AML-193 (cell line): ENCODE data around the gene SELENOF.
A peak's percentile ranks its signal among the peaks of the same experiment; 100 is the strongest.
"Not testable (repeated sequence)": the region's sequence is repeated elsewhere in the genome, so short reads cannot be mapped to it uniquely, and the experiment has no call there.

Source experiments
- DNase-seq, 2 experiments: peaks; one replicate each; lab custom pipeline; 2025; lab: John Stamatoyannopoulos, UW

SELENOF gene

DNA sequence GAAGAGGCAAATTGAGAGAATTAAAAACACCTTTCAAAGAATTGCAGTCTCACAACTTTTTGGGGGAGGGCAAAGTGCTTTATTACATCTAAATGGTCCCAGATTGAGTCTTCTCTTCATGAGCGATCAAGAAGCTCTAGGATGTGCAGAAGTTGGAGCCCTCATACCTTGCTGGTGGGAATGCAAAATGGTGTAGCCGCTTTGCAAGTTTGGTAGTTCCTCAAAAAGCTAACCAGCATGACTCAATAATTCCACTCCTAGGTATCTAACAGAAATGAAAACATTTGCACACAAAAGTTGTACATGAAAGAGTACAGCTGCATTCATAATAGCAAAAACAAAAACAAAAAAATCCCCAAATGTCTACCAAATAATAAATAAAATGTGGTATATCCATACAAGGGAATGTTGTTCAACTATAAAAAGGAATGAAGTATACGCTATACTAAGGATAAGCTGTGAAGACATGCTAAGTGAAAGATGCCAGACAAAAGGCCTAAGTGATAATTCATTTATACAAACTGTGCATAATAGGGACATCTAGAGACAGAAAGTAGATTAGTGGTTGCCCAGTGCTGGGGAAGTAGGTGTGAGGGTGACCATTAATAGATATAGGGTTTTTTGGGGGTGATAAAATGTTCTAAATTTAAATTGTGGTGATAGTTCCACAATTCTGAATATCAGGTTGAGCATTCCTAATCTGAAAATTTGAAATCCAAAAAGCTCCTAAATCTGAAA, 55.2 kb downstream of the SELENOF start:
- DNase-seq = peak; percentile 13 to 30

DNA sequence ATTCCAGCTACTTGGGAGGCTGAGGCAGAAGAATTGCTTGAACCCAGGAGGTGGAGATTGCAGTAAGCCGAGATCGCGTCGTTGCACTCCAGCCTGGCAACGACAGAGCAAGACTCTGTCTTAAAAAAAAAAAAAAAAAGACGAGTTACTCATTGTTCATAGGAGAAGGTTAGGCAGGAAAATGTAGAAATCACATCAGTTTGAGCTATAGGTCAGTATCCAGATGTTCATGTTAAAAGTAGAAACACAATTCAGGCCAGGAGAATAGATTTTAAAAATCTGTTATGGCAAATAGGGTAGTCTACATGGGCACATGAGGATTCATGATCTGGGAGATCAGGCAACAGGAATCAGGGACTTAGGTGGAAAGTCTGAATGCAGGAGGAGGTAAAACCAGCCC, 57.7 kb downstream of the SELENOF start:
- no peak for DNase-seq

DNA sequence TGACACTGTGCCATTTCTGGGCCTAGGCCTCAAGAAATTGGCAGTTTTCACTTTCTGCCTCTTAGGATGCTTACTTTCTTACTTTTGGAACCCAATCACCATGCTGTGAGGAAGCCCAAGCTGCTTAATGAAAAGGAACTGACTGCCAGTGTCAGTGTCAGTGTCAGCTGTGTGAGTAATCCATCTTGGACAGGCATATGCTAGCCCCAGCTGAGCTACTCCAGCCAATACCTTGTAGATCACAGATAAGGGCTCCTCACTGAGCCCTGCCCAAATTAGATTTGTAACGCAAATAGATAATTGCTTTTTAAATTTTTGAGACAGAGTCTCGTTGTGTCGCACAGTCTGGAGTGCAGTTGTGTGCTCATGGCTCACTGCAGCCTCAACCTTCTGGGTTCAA, 59.6 kb downstream of the SELENOF start:
- no peak for DNase-seq

DNA sequence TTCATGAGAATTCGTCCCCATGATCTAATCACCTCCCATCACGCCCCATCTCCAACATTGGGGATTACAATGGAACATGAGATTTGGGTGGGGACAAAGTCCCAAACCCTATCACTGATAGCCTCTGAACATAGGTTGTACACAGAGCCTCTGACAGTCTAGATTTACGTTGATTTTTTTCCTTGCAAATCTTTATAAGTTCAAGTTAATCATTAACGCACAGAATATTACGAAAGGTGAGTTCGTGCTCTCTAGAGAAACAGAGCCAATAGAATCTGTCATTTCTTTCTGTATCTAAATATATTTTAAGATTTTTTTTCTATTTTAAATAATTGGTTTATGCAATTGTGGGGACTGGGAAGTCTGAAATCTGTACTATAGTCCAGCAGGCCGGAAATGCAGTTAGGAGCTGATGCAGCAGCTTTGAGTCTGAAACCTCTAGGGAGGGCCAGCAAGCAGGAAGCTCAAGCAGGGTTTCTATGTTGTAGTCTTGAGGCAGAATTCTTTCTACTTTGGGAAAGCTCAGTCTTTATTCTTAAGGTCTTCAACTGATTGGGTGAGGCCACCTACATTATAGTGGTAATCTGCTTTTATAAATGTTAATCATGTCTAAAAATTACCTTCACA, 61.0 kb downstream of the SELENOF start:
- no peak for DNase-seq

DNA sequence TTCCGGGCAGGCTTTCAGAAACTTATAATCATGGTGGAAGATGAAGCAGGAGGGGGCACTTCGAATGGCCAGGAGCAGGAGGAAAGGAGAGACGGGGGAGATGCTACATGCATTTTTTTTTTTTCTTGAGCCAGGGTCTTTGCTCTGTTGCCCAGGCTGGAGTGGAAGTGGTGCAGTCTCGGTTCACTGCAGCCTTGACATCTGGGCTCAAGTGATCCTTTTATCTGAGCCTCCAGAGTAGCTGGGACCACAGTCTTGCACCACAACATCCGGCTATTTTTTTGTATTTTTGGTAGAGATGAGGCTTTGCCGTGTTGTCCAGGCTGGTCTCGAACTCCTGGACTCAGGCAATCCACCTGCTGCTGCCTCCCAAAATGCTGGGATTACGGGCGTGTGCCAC, 61.6 kb downstream of the SELENOF start:
- no peak for DNase-seq

DNA sequence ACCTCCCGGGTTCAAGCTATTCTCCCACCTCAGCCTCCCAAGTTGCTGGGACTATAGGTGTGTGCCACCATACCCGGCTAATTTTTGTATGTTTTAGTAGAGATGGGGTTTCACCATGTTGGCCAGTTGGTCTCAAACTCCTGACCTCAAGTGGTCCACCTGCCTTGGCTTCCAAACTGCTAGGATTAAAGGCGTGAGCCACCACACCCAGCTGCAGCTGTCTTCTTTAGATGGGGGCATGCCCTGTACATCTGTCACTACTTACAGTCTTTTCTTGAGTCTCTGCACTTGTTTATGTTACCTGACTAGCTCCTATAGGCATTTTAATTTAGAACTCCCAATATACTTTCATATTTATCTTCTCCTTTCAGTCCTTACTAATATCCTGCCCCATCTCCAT, 64.2 kb downstream of the SELENOF start:
- no peak for DNase-seq

DNA sequence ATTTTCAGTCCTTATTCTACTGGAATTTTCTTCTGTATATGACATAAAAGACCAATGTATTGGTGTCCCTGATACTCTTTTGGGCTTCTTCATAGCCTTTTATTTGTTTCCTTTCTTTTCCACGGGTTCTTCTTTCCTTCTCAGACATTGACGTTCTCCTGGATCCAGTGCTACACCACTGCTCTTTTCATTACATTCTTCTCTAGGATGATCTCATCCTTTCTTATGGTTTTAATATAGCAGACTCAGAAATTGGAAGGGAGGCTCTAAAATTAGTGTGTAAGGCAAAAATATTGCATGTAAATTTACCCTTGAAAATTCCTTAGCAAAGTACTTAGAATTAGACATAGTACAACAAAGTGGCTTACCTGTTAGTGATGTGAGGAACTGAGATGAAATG, 65.3 kb downstream of the SELENOF start:
- no peak for DNase-seq

DNA sequence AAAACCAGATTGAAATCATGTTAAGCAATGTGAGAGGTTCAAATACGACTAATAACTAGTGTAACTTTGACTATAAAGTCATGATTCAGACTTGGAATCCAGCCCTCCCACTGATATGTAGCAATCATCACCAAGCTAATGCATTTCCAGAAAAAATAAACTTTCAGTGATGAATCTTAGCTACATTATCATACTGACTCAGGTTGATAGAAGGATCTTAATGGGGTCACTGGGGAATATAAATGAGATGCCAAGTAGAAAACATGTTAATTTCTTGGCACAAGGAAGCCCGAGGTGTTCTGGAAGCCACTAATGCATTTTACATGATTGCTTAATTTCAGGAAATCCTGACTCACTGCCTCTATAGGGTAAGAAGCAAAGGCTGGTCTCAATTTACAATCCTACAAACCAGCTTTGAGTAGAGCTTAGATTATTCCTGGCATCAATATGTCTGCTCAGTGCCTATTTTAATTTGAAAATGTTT, 67.7 kb downstream of the SELENOF start:
- DNase-seq = peak; percentile 64 to 70

DNA sequence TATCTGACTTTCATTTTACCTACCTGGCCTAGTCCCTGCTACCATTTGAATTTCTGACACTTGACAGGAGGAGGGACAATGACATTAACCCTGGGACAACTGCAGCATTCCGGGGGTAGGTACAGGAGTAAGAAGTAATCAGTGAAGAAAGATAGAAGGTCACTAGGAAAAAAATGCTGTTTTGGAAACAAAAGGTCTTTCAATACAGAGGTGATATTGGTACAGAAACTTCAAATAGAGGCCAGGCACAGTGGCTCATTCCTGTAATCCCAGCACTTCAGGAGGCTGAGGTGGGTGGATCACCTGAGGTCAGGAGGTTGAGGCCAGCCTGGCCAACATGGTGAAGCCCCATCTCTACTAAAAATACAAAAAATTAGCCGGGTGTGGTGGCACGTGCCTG, 68.4 kb downstream of the SELENOF start:
- DNase-seq = no peak

DNA sequence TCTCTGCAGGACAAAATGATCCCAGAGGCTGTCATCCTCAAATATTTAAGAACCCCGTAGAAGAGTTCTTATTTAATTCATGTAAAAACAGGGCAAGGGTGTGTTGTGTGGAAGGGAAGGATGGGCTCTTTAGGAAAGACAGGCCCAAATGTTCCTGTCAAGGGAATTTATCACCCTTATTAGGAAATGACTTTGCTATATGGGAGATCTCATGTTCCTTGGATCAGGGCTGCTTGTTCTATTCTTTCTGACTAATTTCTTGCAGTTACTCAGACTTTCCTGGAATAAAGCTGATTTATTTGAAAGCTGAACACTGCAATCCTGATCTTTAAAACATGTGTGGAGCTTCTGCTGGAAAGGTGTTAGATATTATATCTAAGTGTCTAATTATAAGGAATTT, 72.8 kb downstream of the SELENOF start:
- no peak for DNase-seq

DNA sequence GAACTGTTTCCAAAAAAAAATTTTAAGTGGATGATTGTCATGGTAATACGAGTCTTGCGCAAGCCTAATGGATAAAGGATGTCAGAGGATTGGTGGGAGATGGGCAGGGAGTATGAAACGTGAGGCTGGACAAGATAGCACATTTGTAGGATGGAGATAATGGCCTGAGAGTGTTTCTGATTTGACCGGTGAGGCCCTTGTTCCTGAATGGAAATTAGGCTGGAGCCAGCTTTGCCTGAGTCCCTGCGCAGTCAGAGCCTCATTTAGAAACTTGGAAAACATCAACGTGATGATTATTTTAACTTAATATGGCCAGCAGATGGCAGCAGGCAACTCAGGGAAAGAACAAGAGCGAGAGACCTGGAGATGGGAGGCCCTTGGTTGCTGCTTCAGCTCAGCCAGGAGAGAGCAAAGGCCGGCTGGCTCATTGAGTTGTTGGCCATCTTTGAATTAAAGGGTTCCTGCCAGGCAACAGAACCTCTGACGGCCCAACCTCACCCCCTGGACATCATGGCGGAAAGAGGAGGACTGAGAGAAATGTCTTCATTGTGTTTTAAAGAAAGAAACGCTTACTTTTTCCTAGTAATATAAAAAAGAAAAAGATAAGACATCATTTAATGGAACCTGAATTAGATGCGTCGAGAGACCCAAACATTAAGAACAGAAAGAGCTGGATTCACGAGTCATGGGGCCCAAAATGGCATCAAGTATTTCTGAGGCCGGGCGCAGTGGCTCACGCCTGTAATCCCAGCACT, 80.3 kb downstream of the SELENOF start:
- peak; percentile 73 to 82 for DNase-seq

DNA sequence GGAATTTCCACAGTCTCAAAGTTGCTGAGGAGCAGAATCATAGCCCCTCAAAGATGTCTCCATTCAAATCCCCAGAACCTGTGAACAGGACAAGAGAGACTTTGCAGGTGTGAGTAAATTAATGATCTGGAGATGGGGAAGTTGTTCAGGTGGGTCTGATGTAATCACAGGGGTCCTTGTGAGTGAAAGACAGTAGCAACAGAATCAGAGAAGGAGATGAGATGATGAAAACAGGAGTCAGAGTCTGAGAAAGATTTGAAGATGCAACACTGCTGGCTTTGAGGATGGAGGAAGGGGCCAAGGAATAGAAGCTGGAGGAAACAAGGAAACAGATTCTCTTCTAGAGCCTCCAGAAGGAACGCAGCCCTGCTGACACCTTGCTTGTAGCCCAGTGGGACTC, 81.5 kb downstream of the SELENOF start:
- no peak for DNase-seq

DNA sequence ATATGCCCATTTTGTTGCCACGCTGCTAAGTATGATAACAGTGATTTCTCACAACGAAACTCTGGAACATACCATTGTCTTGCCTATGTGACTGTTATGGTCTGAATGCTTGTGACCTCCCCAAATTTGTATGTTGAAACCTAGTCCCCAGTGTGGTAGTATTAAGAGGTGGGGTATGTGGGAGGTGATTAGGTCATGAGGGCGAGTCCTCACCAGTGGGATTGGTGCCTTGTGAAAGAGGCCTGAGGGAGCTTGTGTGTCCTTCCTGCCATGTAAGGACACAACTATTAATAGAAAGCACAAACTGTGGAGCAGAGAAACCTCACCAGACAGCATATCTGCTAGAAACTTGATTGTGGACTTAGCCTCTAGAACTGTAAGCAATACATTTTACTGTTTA, 84.6 kb downstream of the SELENOF start:
- no peak for DNase-seq

DNA sequence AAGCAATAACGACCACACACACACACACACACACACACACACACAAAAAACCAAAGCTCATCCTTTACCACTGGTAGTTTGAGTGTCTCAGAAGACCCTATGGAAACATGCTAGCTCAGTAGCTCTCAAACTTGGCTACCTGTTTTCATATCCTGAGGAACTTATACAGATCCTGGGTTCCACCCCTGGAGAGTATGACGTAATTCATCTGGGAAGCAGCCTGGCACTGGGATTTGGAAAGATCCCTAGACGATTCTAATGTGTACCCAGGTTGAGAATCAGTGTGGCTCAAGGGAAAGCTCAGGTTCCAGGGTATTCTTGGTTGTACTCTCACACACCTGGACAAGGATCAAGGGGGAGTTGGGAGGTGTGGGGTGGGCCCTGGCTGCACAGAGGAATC, 85.9 kb downstream of the SELENOF start:
- no peak for DNase-seq

DNA sequence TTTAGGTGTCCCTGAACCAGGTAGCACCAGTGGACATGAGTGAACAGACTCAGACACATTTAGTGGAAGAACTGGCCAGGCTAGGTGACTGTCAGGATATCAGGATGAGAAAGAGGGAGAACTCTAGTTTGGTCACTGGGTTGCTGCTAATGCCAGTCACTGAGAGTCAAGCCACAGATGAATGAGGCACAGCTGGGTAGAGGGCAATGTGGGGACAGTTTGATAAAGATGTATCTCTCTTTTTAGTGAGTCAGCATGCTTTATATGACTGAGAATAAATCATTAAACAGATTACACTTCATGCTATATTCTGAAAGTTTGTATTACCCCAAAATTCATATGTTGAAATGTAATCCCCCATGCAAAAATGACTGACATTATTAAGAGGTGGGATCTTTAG, 87.1 kb downstream of the SELENOF start:
- DNase-seq = no peak

DNA sequence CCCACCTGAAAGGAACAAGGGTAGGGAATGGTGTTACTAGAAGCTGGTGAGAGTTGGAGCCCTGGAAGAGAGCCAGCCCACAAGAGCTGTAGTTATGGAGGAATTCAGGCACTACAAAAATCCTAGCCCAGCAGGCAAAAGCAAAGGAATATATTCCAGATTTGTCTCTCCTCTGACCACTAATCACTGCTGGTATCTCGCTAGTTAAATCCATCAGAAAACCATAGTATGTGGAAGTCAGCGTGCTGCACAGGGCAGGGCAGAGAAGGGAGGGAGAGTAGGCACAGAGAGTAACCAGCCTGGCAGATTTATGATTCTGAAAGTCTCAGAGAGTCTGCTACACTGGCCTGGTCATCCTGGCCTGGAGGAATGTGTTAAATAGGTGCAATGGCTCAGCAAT, 88.6 kb downstream of the SELENOF start:
- DNase-seq = no peak

DNA sequence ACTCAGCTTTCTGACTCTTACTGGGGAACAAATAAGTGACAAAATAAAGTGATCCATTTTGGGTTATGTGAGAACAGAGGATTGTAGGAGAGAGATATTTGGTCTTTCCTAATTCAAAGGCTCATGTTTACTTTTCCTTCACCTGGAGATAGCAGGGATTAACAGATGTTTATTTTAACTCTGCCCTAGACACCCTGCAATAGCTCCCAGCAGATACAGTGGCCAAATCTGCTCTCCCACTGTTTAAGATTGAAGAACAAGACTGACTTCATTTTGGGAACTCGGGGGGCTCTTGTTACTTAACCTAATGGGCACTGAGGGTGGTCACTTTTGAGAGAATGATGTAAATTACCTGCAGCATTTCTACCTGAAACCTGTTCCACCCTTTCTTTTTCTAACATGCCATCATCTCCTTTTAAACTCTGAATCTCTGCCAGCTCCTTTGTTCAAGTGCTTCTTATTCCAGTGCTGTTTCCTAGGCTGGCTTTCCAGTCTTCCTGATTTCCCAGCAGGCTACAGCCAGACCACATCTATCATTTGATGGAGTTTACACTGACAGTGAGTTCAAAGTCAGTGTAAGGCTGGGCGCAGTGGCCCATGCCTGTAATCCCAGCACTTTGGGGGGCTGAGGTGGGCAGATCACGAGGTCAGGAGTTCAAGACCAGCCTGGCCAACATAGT, 90.0 kb downstream of the SELENOF start:
- DNase-seq = no peak

DNA sequence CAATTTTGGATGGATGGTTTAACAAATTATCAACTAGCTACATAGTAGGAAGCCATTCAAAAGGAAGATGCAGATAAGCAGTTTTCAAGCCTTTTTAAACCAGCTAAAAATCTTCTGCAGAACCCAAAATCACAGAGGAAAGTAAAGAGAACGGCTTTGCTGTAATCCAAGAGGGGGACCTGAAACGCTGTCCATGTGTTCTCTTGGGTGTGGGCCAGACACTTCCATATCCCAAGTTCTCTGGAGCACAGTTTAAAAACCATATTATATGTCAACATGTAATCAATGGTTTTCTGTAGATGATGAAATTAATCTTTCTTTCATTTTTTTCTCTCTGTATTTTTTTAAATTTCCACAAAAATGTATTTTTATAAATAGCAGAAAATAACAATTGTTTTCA, 90.5 kb downstream of the SELENOF start:
- no peak for DNase-seq

DNA sequence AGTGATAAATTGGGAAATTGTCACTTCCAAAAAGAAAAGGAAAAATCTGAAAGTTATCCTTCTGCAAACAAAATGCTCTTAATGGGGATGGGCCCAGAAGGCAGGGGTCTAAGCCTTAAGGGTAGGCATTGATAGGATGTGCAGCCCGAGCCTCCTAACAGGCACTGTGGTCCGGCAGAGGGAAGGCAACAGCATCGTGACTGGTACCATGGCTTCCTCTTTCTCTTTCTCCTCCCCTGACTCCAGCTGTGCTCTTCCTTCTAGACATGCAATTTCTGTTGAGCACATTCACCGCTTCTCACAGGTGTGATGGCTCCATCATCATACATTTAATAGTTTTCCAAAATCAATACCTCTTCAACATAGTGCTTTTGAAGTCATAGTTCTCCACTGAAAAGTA, 91.5 kb downstream of the SELENOF start:
- DNase-seq = peak; percentile 17 to 34

DNA sequence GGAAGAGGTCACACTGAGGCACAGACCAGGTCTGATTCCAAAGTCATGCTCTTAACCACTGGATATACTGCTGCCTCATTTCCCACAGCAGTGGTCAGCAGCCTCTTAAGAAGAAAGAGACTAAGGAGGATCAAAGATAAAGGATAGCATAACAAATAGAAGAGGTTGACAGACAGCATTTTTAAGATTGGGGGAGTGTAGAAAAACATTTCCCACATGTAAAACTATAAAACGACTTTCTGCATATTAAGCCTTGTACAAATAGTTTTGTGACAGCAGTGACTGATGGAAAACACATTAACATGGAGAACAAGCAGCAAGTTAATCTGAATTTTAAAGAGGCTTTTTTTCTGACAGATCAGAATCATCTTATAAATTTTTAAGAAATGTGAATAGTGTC, 92.0 kb downstream of the SELENOF start:
- DNase-seq = no peak

DNA sequence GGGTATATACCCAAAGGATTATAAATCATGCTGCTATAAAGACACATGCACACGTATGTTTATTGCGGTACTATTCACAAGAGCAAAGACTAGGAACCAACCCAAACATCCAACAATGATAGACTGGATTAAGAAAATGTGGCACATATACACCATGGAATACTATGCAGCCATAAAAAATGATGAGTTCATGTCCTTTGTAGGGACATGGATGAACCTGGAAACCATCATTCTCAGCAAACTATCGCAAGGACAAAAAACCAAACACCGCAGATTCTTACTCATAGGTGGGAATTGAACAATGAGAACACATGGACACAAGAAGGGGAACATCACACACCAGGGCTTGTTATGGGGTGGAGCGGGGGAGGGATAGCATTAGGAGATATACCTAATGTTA, 94.0 kb downstream of the SELENOF start:
- DNase-seq = not testable (repeated sequence)

DNA sequence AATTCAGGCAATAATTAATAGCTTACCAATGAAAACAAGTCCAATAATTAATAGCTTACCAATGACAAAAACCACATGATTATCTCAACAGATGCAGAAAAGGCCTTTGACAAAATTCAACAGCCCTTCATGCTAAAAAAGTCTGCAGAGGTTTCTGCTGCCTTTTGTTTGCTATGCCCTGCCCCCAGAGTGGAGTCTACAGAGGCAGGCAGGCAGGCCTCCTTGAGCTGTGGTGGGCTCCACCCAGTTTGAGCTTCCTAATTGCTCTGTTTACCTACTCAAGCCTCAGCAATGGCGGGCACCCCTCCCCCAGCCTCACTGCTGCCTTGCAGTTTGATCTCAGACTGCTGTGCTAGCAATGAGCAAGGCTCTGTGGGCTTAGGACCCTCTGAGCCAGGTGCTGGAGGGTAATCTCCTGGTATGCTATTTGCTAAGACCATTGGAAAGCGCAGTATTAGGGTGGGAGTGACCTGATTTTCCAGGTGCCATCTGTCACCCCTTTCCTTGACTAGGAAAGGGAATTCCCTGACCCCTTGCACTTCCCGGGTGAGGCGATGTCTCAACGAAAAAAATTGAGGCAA, 96.6 kb downstream of the SELENOF start:
- not testable (repeated sequence) for DNase-seq
